ENCODE results near the gene SLC27A2. TPM values are rescaled to one million over a fixed set of nuclear protein-coding genes. Genes with fewer than 3 reads are reported as not detected.

SLC27A2 gene
- total and polyA plus RNA-seq, 2 donors (not counting 1 experiment from before 2014, with no cell fraction given), result 0.39 to 0.49 TPM

DNA sequence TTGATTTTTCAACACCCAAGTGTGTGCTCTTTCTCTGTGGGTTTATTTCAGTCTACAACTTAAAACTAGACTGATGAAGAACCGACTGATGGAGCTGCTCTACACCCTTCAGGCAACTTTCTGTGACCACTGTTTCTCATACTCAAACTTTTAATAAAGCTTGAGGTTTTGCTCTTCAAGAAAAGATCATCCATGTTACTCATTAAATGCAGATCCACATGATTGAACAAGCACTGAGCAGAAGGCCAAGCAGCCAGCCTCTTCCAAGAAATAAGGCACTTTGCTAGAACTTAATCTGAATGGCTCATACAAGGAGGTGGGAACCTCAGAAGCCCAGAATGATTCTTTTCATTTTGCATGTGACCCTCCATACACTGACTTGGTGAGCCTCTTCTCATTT is 8.7 kb downstream of the SLC27A2 start:
- ChIA-PET CTCF (no interaction called here), POLR2A (no interaction called here)
- WGBS (ENCODE audit: insufficient coverage), result 40% methylated on average over 1 of the region's 1 CpG
- TF ChIP-seq EZH2 (IDR thresholded peaks at IDR 0.05; ENCODE audit: borderline replicate concordance, insufficient read depth, low read depth, low read length, poor library complexity, severe bottlenecking), result no peak
- TF ChIP-seq, protein P1, sequence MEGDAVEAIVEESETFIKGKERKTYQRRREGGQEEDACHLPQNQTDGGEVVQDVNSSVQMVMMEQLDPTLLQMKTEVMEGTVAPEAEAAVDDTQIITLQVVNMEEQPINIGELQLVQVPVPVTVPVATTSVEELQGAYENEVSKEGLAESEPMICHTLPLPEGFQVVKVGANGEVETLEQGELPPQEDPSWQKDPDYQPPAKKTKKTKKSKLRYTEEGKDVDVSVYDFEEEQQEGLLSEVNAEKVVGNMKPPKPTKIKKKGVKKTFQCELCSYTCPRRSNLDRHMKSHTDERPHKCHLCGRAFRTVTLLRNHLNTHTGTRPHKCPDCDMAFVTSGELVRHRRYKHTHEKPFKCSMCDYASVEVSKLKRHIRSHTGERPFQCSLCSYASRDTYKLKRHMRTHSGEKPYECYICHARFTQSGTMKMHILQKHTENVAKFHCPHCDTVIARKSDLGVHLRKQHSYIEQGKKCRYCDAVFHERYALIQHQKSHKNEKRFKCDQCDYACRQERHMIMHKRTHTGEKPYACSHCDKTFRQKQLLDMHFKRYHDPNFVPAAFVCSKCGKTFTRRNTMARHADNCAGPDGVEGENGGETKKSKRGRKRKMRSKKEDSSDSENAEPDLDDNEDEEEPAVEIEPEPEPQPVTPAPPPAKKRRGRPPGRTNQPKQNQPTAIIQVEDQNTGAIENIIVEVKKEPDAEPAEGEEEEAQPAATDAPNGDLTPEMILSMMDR (IDR thresholded peaks at IDR 0.05), result no peak
- Mint-ChIP-seq H3K9me3 (ENCODE audit: insufficient read depth) (no peaks in the 10 kb centered on the region), H3K27ac (no peak overlapping the region), H3K4me3 (no peak overlapping the region), H3K27me3 (no peaks in the 10 kb centered on the region), H3K4me1 (peaks cover 20% of the 10 kb centered on the region)
- Histone ChIP-seq H3K9ac (ENCODE audit: low read length) (no peak overlapping the region), H3K9me3 (ENCODE audit: control extremely low read depth in 1 of 3, control insufficient read depth in 2 of 3, insufficient read depth in 1 of 3, low read length in 2 of 3) (no peaks in the 10 kb centered on the region), H3K36me3 (replicated peaks in 1 of 2; ENCODE audit: control extremely low read depth in 1 of 2, control insufficient read depth in 1 of 2, extremely low read depth in 1 of 2, insufficient read depth in 2 of 2, low read length in 1 of 2) (no peaks in the 10 kb centered on the region), H2AFZ (ENCODE audit: insufficient read depth, low read depth, low read length, poor library complexity, severe bottlenecking) (no peak overlapping the region), H3K4me3 (ENCODE audit: control extremely low read depth in 1 of 5, extremely low read depth in 1 of 5, insufficient read depth in 1 of 5, low read depth in 2 of 5, low read length in 4 of 5) (no peak overlapping the region), H3K4me2 (replicated peaks; ENCODE audit: low read depth, low read length, poor library complexity, severe bottlenecking) (no peak overlapping the region), H3K27me3 (replicated peaks in 1 of 4; ENCODE audit: control extremely low read depth in 1 of 4, control insufficient read depth in 3 of 4, insufficient read depth in 4 of 4, low read length in 3 of 4) (no peaks in the 10 kb centered on the region), H3K4me1 (ENCODE audit: control insufficient read depth in 2 of 2, insufficient read depth in 2 of 2, low read length in 2 of 2) (peaks cover 15 to 24% of the 10 kb centered on the region in 2 donors), H3K27ac (ENCODE audit: low read length in 2 of 2) (no peak overlapping the region), H3K79me2 (ENCODE audit: control insufficient read depth, insufficient read depth, low read length) (no peaks in the 10 kb centered on the region), H4K20me1 (ENCODE audit: control insufficient read depth, insufficient read depth, low read length, poor library complexity, severe bottlenecking) (no peaks in the 10 kb centered on the region)
- intact Hi-C loops (cut with micrococcal nuclease), result no loop called here
- ATAC-seq (ENCODE audit: low read depth) (no peak), DNase-seq (no peak)

DNA sequence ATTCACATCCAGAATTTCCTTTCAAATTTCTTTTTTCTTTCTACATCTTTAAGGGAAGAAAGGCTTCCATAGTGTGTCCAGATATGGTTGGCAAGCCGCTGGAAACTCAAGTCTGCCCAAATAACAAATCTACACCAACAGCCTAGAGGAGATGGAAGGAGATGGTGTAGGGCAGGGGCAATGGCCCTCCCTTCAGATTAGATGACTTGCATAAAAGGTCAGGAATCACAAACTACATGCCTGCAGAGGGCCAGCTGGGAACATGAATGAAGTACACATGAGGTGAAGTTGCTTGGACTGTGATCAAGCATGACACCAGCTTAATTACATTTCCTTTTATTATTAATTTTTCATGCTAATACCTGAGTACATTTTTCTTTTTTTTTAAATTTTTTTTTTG is 10.2 kb downstream of the SLC27A2 start:
- DNase-seq, result no peak
- ATAC-seq (ENCODE audit: low read depth), result no peak
- H3K36me3 ChIP-seq (replicated peaks in 1 of 2; ENCODE audit: control extremely low read depth in 1 of 2, control insufficient read depth in 1 of 2, extremely low read depth in 1 of 2, insufficient read depth in 2 of 2, low read length in 1 of 2), result no peaks in the 10 kb centered on the region
- Mint-ChIP-seq H3K4me3 (no peak overlapping the region), H3K9me3 (ENCODE audit: insufficient read depth) (no peaks in the 10 kb centered on the region), H3K27ac (no peak overlapping the region), H3K27me3 (no peaks in the 10 kb centered on the region), H3K4me1 (peaks cover 20% of the 10 kb centered on the region)
- H3K9me3 ChIP-seq (ENCODE audit: control extremely low read depth in 1 of 3, control insufficient read depth in 2 of 3, insufficient read depth in 1 of 3, low read length in 2 of 3), result no peaks in the 10 kb centered on the region
- TF ChIP-seq, protein P1 (IDR thresholded peaks at IDR 0.05), result no peak
- no peak for TF ChIP-seq EZH2 (IDR thresholded peaks at IDR 0.05; ENCODE audit: borderline replicate concordance, insufficient read depth, low read depth, low read length, poor library complexity, severe bottlenecking)
- no peaks in the 10 kb centered on the region for H4K20me1 ChIP-seq (ENCODE audit: control insufficient read depth, insufficient read depth, low read length, poor library complexity, severe bottlenecking)
- ChIA-PET POLR2A (no interaction called here), CTCF (interaction anchor here (0.6 kb wide), 1 partner anchor 1051 kb away, joined by 4 read pairs; no protein-coding TSS in a partner anchor)
- H3K9ac ChIP-seq (ENCODE audit: low read length), result no peak overlapping the region
- no peak overlapping the region for H2AFZ ChIP-seq (ENCODE audit: insufficient read depth, low read depth, low read length, poor library complexity, severe bottlenecking)
- H3K4me1 ChIP-seq (ENCODE audit: control insufficient read depth in 2 of 2, insufficient read depth in 2 of 2, low read length in 2 of 2), result peaks cover 15 to 24% of the 10 kb centered on the region in 2 donors
- H3K27ac ChIP-seq (ENCODE audit: low read length in 2 of 2), result no peak overlapping the region
- intact Hi-C loops (cut with micrococcal nuclease), result no loop called here
- whole genome bisulfite sequencing (ENCODE audit: insufficient coverage), result no CpG with 5 or more reads among the region's 1 CpG
- no peak overlapping the region for H3K4me3 ChIP-seq (ENCODE audit: control extremely low read depth in 1 of 5, extremely low read depth in 1 of 5, insufficient read depth in 1 of 5, low read depth in 2 of 5, low read length in 4 of 5)
- no peaks in the 10 kb centered on the region for H3K27me3 ChIP-seq (replicated peaks in 1 of 4; ENCODE audit: control extremely low read depth in 1 of 4, control insufficient read depth in 3 of 4, insufficient read depth in 4 of 4, low read length in 3 of 4)
- H3K4me2 ChIP-seq (replicated peaks; ENCODE audit: low read depth, low read length, poor library complexity, severe bottlenecking), result no peak overlapping the region
- no peaks in the 10 kb centered on the region for H3K79me2 ChIP-seq (ENCODE audit: control insufficient read depth, insufficient read depth, low read length)

All from B cell (primary cell).